ENCODE data around the gene PSMG3.

- TF ChIP-seq POLR2A (IDR thresholded peaks at IDR 0.05) (no peak), POLR2AphosphoS5 (IDR thresholded peaks at IDR 0.05) (no peak)
- TF ChIP-seq, protein P1, sequence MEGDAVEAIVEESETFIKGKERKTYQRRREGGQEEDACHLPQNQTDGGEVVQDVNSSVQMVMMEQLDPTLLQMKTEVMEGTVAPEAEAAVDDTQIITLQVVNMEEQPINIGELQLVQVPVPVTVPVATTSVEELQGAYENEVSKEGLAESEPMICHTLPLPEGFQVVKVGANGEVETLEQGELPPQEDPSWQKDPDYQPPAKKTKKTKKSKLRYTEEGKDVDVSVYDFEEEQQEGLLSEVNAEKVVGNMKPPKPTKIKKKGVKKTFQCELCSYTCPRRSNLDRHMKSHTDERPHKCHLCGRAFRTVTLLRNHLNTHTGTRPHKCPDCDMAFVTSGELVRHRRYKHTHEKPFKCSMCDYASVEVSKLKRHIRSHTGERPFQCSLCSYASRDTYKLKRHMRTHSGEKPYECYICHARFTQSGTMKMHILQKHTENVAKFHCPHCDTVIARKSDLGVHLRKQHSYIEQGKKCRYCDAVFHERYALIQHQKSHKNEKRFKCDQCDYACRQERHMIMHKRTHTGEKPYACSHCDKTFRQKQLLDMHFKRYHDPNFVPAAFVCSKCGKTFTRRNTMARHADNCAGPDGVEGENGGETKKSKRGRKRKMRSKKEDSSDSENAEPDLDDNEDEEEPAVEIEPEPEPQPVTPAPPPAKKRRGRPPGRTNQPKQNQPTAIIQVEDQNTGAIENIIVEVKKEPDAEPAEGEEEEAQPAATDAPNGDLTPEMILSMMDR (IDR thresholded peaks at IDR 0.05) = no peak
These were observed 29.7 kb downstream of the PSMG3 start for GRCh38 chr7:1539882-1540775.
